ENCODE measurements around the gene SLC5A3.

DNA sequence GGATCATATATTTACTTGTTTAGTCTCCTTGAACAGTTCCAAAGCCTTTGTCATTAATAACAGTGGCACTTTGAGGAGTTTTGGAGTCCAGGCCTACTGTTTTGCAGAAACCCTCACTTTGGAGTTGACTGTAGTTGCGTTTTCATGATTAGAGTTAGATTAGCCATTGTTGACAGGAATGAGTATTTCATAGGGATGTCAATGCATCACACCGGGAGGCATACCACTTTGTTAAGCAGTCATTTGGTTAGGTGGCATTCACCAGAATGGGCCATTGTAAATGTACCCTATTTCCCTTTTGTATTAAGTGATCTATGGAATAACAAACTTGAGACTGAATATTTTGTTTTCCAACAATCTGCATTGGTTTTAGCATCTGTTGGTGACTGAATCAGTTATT lies 11.8 kb downstream of the SLC5A3 start:
- TF ChIP-seq, protein P1, sequence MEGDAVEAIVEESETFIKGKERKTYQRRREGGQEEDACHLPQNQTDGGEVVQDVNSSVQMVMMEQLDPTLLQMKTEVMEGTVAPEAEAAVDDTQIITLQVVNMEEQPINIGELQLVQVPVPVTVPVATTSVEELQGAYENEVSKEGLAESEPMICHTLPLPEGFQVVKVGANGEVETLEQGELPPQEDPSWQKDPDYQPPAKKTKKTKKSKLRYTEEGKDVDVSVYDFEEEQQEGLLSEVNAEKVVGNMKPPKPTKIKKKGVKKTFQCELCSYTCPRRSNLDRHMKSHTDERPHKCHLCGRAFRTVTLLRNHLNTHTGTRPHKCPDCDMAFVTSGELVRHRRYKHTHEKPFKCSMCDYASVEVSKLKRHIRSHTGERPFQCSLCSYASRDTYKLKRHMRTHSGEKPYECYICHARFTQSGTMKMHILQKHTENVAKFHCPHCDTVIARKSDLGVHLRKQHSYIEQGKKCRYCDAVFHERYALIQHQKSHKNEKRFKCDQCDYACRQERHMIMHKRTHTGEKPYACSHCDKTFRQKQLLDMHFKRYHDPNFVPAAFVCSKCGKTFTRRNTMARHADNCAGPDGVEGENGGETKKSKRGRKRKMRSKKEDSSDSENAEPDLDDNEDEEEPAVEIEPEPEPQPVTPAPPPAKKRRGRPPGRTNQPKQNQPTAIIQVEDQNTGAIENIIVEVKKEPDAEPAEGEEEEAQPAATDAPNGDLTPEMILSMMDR (IDR thresholded peaks at IDR 0.05; ENCODE audit: poor library complexity, severe bottlenecking): no peak
- TF ChIP-seq, protein P2, sequence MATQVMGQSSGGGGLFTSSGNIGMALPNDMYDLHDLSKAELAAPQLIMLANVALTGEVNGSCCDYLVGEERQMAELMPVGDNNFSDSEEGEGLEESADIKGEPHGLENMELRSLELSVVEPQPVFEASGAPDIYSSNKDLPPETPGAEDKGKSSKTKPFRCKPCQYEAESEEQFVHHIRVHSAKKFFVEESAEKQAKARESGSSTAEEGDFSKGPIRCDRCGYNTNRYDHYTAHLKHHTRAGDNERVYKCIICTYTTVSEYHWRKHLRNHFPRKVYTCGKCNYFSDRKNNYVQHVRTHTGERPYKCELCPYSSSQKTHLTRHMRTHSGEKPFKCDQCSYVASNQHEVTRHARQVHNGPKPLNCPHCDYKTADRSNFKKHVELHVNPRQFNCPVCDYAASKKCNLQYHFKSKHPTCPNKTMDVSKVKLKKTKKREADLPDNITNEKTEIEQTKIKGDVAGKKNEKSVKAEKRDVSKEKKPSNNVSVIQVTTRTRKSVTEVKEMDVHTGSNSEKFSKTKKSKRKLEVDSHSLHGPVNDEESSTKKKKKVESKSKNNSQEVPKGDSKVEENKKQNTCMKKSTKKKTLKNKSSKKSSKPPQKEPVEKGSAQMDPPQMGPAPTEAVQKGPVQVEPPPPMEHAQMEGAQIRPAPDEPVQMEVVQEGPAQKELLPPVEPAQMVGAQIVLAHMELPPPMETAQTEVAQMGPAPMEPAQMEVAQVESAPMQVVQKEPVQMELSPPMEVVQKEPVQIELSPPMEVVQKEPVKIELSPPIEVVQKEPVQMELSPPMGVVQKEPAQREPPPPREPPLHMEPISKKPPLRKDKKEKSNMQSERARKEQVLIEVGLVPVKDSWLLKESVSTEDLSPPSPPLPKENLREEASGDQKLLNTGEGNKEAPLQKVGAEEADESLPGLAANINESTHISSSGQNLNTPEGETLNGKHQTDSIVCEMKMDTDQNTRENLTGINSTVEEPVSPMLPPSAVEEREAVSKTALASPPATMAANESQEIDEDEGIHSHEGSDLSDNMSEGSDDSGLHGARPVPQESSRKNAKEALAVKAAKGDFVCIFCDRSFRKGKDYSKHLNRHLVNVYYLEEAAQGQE (IDR thresholded peaks at IDR 0.05; ENCODE audit: borderline replicate concordance): no peak
- TF ChIP-seq EP300 (conservative IDR thresholded peaks at IDR 0.05; ENCODE audit: poor library complexity, severe bottlenecking) (no peak), EZH2 (IDR thresholded peaks at IDR 0.05; ENCODE audit: borderline replicate concordance, insufficient read depth, low read length, poor library complexity, severe bottlenecking) (no peak), RAD21 (conservative IDR thresholded peaks at IDR 0.05) (no peak)

All from neural cell (in vitro differentiated cells).